WTC11 (cell line): ENCODE data around the gene EML4. TPM values are rescaled to one million over a fixed set of nuclear protein-coding genes. Genes with fewer than 3 reads are reported as not detected.

Source experiments
- ATAC-seq: fragments of 200-7000 bp; cut with Tn5 transposase; 2 replicates; pipeline ENCODE4 v1.10.0; 2021; ENCODE audit warnings: mild to moderate bottlenecking, moderate library complexity
- CTCF ChIA-PET: fragments of 300-600 bp; sonication (Branson Sonifier 250); formaldehyde crosslinking; loops from one replicate; lab custom pipeline; 2021; ENCODE audit warnings: antibody characterized with exemption; lab: Charles Lee
- POLR2A ChIA-PET: fragments of 350-600 bp; sonication (Branson Sonifier 250); formaldehyde crosslinking; loops from one replicate; lab custom pipeline; 2021; ENCODE audit warnings: antibody characterized with exemption; lab: Charles Lee
- DNase-seq: peaks from one replicate; pipeline ENCODE4 v3.0.0; 2021; ENCODE audit warnings: low spot score
- H3K27ac Mint-ChIP-seq: 2 replicates; pipeline ENCODE4 v1.8.0; 2021; ENCODE audit warnings: mixed read lengths
- H3K27me3 Mint-ChIP-seq: 2 replicates; pipeline ENCODE4 v1.8.0; 2021; ENCODE audit warnings: low read depth, mild to moderate bottlenecking, moderate library complexity, mixed read lengths
- H3K36me3 Mint-ChIP-seq: 2 replicates; pipeline ENCODE4 v1.8.0; 2021; ENCODE audit warnings: mixed read lengths
- H3K4me1 Mint-ChIP-seq: 2 replicates; pipeline ENCODE4 v1.8.0; 2022; ENCODE audit warnings: mixed read lengths
- H3K4me3 Mint-ChIP-seq: 2 replicates; pipeline ENCODE4 v1.8.0; 2021; ENCODE audit warnings: mild to moderate bottlenecking, moderate library complexity, mixed read lengths
- H3K9me3 Mint-ChIP-seq: 2 replicates; pipeline ENCODE4 v1.8.0; 2021; ENCODE audit warnings: mixed read lengths
- ATF2 ChIP-seq: sonication (generic); formaldehyde crosslinking; IDR thresholded peaks from 2 replicates; pipeline ENCODE4 v1.8.1; 2022; ENCODE audit warnings: low read depth, missing genetic modification reagents, borderline replicate concordance
- FOXK1 ChIP-seq: sonication (generic); formaldehyde crosslinking; IDR thresholded peaks from 2 replicates; pipeline ENCODE4 v1.8.0; 2022; ENCODE audit warnings: mild to moderate bottlenecking, moderate library complexity, missing genetic modification reagents
- FOXP4 ChIP-seq: sonication (generic); formaldehyde crosslinking; IDR thresholded peaks from 2 replicates; pipeline ENCODE4 v1.8.0; 2022; ENCODE audit warnings: mild to moderate bottlenecking, missing genetic modification reagents
- GABPB1 ChIP-seq: sonication (generic); formaldehyde crosslinking; IDR thresholded peaks from 2 replicates; pipeline ENCODE4 v1.8.1; 2023; ENCODE audit warnings: mild to moderate bottlenecking, missing genetic modification reagents
- GTF2I ChIP-seq: fragments of 250-450 bp; sonication (Bioruptor Pico); conservative IDR thresholded peaks from 2 replicates; pipeline ENCODE4 v1.4.0; 2021; ENCODE audit warnings: mild to moderate bottlenecking
- IRF2 ChIP-seq: sonication (generic); formaldehyde crosslinking; IDR thresholded peaks from 2 replicates; pipeline ENCODE4 v1.8.0; 2022; ENCODE audit warnings: low read depth, missing genetic modification reagents, borderline replicate concordance
- SOX15 ChIP-seq: fragments of 250-450 bp; sonication (Bioruptor Pico); IDR thresholded peaks from 2 replicates; pipeline ENCODE4 v1.9.0; 2021; ENCODE audit warnings: mild to moderate bottlenecking
- TCF7 ChIP-seq: sonication (generic); formaldehyde crosslinking; IDR thresholded peaks from 2 replicates; pipeline ENCODE4 v1.8.0; 2022; ENCODE audit warnings: mild to moderate bottlenecking, low read depth, missing genetic modification reagents, moderate library complexity
- TEAD1 ChIP-seq: sonication (generic); formaldehyde crosslinking; IDR thresholded peaks from 2 replicates; pipeline ENCODE4 v1.8.0; 2022; ENCODE audit warnings: mild to moderate bottlenecking, missing genetic modification reagents
- ZNF121 ChIP-seq: sonication (generic); formaldehyde crosslinking; IDR thresholded peaks from 2 replicates; pipeline ENCODE4 v1.8.0; 2023; ENCODE audit warnings: missing genetic modification reagents
- ZNF263 ChIP-seq: sonication (generic); formaldehyde crosslinking; IDR thresholded peaks from 2 replicates; pipeline ENCODE4 v1.8.1; 2022; ENCODE audit warnings: low read depth, mild to moderate bottlenecking, moderate library complexity, missing genetic modification reagents
- ZNF416 ChIP-seq: fragments of 250-450 bp; sonication (Bioruptor Pico); IDR thresholded peaks from 2 replicates; pipeline ENCODE4 v1.9.0; 2021; ENCODE audit warnings: mild to moderate bottlenecking, inconsistent platforms
- ZNF425 ChIP-seq: fragments of 250-450 bp; sonication (Bioruptor Pico); conservative IDR thresholded peaks from 2 replicates; pipeline ENCODE4 v1.9.0; 2021; ENCODE audit warnings: mild to moderate bottlenecking
- total RNA-seq: library from RNA; stranded (reverse); gene quantifications from 3 replicates; pipeline ENCODE4 v1.2.3, GENCODE V29; 2021
- TF ChIP-seq, protein P1 (sequence below): sonication (generic); formaldehyde crosslinking; IDR thresholded peaks from 2 replicates; pipeline ENCODE4 v1.8.0; 2022; ENCODE audit warnings: missing genetic modification reagents
- TF ChIP-seq, protein P2 (sequence below): sonication (generic); formaldehyde crosslinking; IDR thresholded peaks from 2 replicates; pipeline ENCODE4 v1.8.0; 2022; ENCODE audit warnings: mild to moderate bottlenecking, missing genetic modification reagents
- TF ChIP-seq, protein P3 (sequence below): sonication (generic); formaldehyde crosslinking; IDR thresholded peaks from 2 replicates; pipeline ENCODE4 v1.8.0; 2022; ENCODE audit warnings: mild to moderate bottlenecking, missing genetic modification reagents

The EML4 gene
- total RNA-seq, 1 experiment from 2014 or later = 89.9 TPM

- Mint-ChIP-seq H3K9me3 (no peaks in the 10 kb centered on the region), H3K36me3 (no peaks in the 10 kb centered on the region), H3K4me1 (peaks cover 7% of the 10 kb centered on the region), H3K27me3 (no peaks in the 10 kb centered on the region), H3K27ac (no peak overlapping the region), H3K4me3 (no peak overlapping the region)
- ChIA-PET CTCF (interaction anchor here (1.7 kb wide), 1 partner anchor 13 kb away, joined by 4 read pairs; no protein-coding TSS in a partner anchor), POLR2A (no interaction called here)
- TF ChIP-seq ZNF416 (CRISPR knock-in tag) (no peak), TEAD1 (peak; percentile 38; the same call in 1 of the 2 replicates), FOXP4 (0 out of 2 replicates have a peak, but pooled peaks have one; percentile 6), ZNF121 (CRISPR knock-in tag) (no peak)
- TF ChIP-seq, protein P1, sequence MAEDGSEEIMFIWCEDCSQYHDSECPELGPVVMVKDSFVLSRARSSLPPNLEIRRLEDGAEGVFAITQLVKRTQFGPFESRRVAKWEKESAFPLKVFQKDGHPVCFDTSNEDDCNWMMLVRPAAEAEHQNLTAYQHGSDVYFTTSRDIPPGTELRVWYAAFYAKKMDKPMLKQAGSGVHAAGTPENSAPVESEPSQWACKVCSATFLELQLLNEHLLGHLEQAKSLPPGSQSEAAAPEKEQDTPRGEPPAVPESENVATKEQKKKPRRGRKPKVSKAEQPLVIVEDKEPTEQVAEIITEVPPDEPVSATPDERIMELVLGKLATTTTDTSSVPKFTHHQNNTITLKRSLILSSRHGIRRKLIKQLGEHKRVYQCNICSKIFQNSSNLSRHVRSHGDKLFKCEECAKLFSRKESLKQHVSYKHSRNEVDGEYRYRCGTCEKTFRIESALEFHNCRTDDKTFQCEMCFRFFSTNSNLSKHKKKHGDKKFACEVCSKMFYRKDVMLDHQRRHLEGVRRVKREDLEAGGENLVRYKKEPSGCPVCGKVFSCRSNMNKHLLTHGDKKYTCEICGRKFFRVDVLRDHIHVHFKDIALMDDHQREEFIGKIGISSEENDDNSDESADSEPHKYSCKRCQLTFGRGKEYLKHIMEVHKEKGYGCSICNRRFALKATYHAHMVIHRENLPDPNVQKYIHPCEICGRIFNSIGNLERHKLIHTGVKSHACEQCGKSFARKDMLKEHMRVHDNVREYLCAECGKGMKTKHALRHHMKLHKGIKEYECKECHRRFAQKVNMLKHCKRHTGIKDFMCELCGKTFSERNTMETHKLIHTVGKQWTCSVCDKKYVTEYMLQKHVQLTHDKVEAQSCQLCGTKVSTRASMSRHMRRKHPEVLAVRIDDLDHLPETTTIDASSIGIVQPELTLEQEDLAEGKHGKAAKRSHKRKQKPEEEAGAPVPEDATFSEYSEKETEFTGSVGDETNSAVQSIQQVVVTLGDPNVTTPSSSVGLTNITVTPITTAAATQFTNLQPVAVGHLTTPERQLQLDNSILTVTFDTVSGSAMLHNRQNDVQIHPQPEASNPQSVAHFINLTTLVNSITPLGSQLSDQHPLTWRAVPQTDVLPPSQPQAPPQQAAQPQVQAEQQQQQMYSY (CRISPR knock-in tag) = no peak
- ATAC-seq (no peak), DNase-seq (no peak)
Observed at GRCh38 chr2:42169874-42170521, 845 bp downstream of the EML4 start.

- peaks cover 7% of the 10 kb centered on the region for H3K4me1 Mint-ChIP-seq
- no peaks in the 10 kb centered on the region for H3K36me3 Mint-ChIP-seq
- DNase-seq (no peak), ATAC-seq (no peak)
- no peak overlapping the region for H3K4me3 Mint-ChIP-seq
- H3K27me3 Mint-ChIP-seq = no peaks in the 10 kb centered on the region
- ChIA-PET POLR2A (interaction anchor here (1.2 kb wide), 1 partner anchor 29 kb away, joined by 5 read pairs; no protein-coding TSS in a partner anchor), CTCF (interaction anchor here (0.7 to 1.7 kb wide), 3 partner anchors 9 to 84 kb away, joined by 3 to 4 read pairs (median 4); no protein-coding TSS in a partner anchor)
- H3K27ac Mint-ChIP-seq = no peak overlapping the region
- TF ChIP-seq ATF2 (CRISPR knock-in tag) (no peak), IRF2 (CRISPR knock-in tag) (no peak)
- no peaks in the 10 kb centered on the region for H3K9me3 Mint-ChIP-seq
Observed at GRCh38 chr2:42170619-42171395, 1.7 kb downstream of the EML4 start.

DNA sequence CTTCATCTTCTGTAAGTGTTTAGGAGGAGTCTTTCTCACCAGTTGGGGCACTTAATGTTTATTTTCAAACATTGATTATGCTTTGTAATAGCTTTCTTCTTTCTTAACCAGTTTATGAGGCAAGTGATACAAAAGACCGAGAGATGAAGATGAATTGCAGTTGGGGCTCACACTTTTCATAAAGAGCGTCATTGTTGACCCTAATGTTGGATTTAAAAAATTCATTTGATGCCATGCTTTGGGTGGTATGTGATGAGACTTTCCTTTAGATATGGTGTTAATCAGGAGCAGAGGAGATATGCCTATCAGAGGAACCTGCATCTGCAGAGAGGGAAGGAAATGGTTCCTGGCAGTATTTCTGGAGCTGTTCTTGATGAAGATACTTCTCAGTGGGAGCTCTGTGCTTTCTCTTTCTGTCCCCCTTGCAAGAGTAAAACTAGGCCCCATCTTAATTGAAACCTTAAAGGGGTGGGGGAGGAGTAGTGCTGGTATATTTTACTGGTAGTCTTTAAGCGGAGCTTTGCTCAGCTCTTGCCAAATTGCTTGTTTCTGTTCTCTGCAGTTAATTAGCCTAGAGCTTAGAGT lies 2.3 kb downstream of the EML4 start:
- POLR2A ChIA-PET = interaction anchor here (0.9 to 1.2 kb wide), 2 partner anchors 26 to 30 kb away, joined by 5 read pairs; no protein-coding TSS in a partner anchor
- H3K4me3 Mint-ChIP-seq = no peak overlapping the region
- ATAC-seq (peak; percentile 12; the same call in 1 of the 2 replicates), DNase-seq (no peak)
- CTCF ChIA-PET = interaction anchor here (0.7 to 1.7 kb wide), 3 partner anchors 9 to 85 kb away, joined by 3 to 4 read pairs (median 4); no protein-coding TSS in a partner anchor
- H3K27me3 Mint-ChIP-seq = no peaks in the 10 kb centered on the region
- H3K27ac Mint-ChIP-seq = no peak overlapping the region; the same call in 1 of the 2 replicates
- no peaks in the 10 kb centered on the region for H3K36me3 Mint-ChIP-seq
- no peaks in the 10 kb centered on the region for H3K9me3 Mint-ChIP-seq
- peaks cover 7% of the 10 kb centered on the region for H3K4me1 Mint-ChIP-seq
- no peak for TF ChIP-seq FOXK1 (CRISPR knock-in tag)
- no peak for TF ChIP-seq GABPB1 (CRISPR knock-in tag)
- no peak for TF ChIP-seq ZNF425 (CRISPR knock-in tag)
- TF ChIP-seq TCF7 (CRISPR knock-in tag) = no peak
- TF ChIP-seq, protein P2, sequence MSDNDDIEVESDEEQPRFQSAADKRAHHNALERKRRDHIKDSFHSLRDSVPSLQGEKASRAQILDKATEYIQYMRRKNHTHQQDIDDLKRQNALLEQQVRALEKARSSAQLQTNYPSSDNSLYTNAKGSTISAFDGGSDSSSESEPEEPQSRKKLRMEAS = no peak
- TF ChIP-seq IRF2 (CRISPR knock-in tag) = no peak
- no peak for TF ChIP-seq SOX15 (CRISPR knock-in tag)
- TF ChIP-seq, protein P3, sequence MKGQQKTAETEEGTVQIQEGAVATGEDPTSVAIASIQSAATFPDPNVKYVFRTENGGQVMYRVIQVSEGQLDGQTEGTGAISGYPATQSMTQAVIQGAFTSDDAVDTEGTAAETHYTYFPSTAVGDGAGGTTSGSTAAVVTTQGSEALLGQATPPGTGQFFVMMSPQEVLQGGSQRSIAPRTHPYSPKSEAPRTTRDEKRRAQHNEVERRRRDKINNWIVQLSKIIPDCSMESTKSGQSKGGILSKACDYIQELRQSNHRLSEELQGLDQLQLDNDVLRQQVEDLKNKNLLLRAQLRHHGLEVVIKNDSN = no peak
- TF ChIP-seq GTF2I (CRISPR knock-in tag) = no peak
- no peak for TF ChIP-seq ZNF263 (CRISPR knock-in tag)
